ENCODE data around the gene PCDHGA9.
"Not testable (repeated sequence)": the region's sequence is repeated elsewhere in the genome, so short reads cannot be mapped to it uniquely, and the experiment has no call there.

Gene PCDHGA9

DNA sequence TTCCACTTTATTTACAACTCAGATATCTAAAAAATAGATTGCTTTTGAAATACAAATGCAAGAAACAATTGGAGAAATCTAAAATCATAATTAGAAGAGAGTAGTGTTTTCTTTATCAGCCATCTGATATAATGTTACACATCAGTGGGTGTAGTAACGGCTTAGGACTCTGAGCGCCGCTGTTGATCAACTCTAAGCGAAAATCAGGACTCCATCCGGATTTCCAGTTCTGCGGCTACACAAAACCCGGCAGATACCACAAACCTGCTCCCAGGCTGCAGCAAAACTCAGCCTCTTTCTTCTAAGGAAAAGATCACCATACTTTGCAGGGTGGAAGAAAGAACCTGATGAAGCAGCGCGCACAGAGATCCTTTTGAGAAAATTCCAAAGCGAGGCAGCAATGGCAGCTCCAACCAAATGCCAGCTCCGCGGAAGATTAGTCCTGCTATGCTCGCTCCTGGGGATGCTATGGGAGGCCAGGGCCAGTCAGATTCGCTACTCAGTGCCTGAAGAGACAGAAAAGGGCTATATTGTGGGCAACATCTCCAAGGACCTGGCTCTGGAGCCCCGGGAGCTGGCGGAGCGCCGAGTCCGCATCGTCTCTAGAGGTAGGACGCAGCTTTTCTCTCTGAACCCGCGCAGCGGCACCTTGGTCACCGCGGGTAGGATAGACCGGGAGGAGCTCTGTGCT is at the start of gene PCDHGA9:
TSS of gene PCDHGA9 (plus strand) at position 226 of the 691 bp plus-strand sequence. CDS start at position 401, 175 bp downstream.
- peak in 1 of 14 donors; percentile 2 for DNase-seq

DNA sequence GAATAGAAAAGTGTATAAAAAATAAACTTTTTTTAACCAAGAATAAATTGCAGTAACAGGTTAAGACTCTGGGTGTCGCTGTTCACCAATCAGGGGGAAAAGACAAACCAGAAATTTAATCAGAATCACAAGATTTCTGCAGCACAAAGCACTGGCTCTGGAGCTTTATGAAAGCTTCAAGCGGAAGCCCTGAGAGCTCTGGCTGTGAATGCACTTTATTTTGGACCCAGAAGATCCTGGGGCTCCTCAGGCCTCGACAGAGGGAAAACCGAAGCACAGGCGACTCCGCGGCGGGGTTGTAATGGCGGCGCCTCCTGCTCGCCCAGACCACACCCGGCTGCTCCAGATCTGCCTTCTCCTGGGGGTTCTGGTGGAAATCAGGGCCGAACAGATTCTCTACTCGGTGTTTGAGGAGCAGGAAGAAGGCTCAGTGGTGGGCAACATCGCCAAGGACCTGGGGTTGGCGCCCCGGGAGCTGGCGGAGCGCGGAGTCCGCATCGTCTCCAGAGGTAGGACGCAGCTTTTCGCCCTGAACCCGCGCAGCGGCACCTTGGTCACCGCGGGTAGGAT is 47.6 kb upstream of the PCDHGA9 start, which contains the start of gene PCDHGA4:
TSS of gene PCDHGA4 (plus strand) at position 122 of the 570 bp plus-strand sequence. CDS start at position 209, 87 bp downstream.
- DNase-seq = no peak

DNA sequence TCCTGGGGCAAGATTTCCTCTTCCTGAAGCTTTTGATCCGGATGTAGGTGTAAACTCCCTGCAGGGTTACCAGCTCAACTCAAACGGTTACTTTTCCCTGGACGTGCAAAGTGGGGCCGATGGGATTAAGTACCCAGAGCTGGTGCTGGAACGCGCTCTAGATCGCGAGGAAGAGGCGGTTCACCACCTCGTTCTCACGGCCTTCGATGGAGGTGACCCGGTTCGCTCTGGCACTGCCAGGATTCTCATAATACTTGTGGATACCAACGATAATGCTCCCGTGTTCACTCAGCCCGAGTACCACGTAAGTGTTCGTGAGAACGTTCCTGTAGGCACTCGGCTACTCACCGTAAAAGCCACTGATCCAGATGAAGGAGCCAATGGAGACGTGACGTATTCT is 46.9 kb upstream of the PCDHGA9 start:
- no peak for DNase-seq

DNA sequence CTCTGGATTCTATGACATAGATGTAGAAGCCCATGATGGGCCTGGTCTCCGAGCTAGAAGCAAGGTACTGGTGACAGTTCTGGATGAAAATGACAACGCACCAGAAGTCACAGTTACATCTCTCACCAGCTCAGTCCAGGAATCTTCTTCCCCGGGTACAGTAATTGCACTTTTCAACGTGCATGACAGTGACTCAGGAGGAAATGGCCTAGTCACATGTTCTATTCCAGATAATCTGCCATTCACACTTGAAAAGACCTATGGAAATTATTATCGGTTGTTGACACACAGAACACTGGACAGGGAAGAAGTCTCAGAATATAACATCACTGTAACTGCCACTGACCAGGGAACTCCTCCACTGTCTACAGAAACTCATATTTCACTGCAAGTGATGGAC is 46.4 kb upstream of the PCDHGA9 start:
- no peak for DNase-seq

DNA sequence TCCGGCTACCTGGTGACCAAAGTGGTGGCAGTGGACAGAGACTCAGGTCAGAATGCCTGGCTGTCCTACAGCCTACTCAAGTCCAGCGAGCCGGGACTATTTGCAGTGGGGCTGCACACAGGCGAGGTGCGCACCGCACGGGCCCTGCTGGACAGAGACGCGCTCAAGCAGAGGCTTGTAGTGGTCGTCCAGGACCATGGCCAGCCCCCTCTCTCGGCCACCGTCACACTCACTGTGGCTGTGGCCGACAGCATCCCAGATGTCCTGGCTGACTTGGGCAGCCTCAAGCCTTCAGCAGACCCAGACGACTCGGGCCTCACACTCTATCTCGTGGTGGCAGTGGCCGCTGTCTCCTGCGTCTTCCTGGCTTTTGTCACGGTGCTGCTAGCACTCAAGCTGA is 45.6 kb upstream of the PCDHGA9 start:
- DNase-seq = no peak

DNA sequence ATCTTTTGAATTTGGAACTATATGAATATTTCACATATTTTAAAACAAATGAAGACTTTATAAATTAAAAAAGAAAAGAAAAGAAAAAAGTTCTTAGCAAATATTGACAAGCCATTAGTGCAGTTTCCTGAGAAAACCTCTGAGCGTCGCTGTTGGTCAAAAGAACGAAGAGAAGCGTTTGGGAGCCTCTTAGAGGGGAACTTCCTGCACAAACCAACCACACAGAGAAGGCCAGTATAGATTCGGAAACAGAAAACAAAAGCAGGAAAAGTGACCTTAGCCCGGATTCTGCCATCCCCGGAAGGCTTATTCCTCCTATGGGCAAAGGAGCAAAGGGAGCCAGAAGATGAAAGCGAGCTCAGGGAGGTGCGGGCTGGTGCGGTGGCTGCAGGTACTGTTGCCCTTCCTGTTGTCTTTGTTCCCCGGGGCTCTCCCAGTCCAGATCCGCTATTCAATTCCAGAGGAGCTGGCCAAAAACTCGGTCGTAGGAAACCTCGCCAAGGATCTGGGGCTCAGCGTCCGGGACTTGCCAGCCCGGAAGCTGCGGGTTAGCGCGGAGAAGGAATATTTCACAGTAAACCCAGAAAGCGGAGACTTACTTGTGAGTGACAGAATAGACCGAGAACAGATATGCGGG is 42.7 kb upstream of the PCDHGA9 start, which contains the start of gene PCDHGB2:
TSS of gene PCDHGB2 (plus strand) at position 205 of the 637 bp plus-strand sequence. CDS start at position 347, 142 bp downstream.
- DNase-seq = no peak

DNA sequence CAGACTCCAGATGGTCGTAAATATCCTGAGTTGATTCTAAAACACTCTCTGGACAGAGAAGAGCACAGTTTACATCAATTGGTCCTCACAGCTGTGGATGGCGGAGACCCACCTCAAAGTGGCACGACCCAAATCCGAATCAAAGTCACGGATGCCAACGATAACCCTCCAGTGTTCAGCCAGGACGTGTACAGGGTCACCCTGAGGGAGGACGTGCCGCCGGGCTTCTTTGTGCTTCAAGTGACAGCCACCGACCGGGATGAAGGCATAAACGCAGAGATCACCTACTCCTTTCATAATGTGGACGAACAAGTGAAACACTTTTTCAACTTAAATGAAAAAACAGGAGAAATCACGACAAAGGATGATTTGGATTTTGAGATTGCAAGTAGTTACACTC is 41.9 kb upstream of the PCDHGA9 start:
- no peak for DNase-seq

DNA sequence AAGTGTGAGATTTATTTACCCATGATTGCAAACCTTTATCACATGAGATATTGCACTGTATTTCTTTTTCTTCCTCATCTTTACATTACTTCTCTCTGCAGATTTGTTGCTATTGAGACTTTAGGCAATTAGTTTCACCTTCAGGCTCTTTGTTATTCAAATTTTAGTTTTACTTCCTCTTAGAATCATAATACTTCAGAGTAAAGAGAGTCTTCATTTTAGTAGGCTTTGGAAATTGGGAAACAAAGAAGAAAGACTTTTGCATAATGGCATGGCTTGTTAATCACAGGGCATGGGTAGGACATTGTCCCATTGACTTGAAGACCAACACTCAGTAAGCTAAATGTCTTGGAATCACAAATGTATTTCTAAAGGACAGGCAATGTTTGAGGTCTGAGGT is 39.9 kb upstream of the PCDHGA9 start:
- no peak for DNase-seq

DNA sequence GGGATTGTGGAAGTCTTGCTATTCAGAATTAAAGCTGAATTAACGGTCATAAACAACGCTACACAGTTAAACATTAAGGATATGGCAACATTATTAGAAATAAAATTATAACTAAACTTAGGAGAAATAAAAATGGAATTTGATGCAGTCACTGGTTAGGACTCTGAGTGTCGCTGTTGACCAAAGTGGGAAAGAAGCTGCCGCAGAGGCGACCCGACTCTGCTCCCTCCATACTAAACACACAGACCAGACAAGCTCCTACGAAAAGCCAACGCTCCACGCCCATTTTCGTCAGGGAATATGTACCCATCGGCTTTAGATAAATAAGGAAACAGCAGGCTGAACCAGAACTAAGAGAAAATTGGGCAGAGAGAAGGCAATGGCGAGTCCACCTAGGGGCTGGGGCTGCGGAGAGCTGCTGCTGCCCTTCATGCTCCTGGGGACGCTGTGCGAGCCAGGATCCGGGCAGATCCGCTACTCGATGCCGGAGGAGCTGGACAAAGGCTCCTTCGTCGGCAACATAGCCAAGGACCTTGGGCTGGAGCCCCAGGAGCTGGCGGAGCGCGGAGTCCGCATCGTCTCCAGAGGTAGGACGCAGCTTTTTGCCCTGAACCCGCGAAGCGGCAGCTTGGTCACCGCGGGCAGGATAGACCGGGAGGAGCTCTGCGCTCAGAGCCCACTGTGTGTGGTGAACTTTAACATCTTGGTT is 38.5 kb upstream of the PCDHGA9 start, which contains the start of gene PCDHGA5:
TSS of gene PCDHGA5 (plus strand) at position 211 of the 709 bp plus-strand sequence. CDS start at position 380, 169 bp downstream.
- no peak for DNase-seq

DNA sequence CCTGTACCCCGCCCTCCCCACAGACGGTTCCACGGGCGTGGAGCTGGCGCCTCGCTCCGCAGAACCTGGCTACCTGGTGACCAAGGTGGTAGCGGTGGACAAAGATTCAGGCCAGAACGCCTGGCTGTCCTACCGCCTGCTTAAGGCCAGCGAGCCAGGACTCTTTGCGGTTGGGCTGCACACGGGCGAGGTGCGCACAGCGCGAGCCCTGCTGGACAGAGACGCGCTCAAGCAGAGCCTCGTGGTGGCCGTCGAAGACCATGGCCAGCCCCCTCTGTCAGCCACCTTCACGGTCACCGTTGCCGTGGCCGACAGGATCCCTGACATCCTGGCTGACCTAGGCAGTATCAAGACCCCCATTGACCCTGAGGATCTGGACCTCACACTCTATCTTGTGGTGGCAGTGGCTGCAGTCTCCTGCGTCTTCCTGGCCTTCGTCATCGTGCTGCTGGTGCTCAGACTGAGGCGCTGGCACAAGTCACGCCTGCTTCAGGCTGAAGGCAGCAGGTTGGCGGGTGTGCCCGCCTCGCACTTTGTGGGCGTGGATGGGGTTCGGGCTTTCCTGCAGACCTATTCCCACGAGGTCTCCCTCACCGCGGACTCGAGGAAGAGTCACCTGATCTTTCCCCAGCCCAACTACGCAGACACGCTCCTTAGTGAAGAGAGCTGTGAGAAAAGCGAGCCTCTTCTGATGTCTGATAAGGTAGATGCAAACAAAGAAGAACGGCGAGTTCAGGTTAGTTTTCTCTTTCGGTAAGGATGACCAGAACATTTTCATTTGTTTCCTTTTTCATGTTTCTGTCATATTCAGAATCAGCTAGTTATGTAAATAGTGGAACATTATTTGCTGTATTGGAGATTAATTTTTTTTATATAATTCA is 36.3 kb upstream of the PCDHGA9 start:
- DNase-seq = no peak

DNA sequence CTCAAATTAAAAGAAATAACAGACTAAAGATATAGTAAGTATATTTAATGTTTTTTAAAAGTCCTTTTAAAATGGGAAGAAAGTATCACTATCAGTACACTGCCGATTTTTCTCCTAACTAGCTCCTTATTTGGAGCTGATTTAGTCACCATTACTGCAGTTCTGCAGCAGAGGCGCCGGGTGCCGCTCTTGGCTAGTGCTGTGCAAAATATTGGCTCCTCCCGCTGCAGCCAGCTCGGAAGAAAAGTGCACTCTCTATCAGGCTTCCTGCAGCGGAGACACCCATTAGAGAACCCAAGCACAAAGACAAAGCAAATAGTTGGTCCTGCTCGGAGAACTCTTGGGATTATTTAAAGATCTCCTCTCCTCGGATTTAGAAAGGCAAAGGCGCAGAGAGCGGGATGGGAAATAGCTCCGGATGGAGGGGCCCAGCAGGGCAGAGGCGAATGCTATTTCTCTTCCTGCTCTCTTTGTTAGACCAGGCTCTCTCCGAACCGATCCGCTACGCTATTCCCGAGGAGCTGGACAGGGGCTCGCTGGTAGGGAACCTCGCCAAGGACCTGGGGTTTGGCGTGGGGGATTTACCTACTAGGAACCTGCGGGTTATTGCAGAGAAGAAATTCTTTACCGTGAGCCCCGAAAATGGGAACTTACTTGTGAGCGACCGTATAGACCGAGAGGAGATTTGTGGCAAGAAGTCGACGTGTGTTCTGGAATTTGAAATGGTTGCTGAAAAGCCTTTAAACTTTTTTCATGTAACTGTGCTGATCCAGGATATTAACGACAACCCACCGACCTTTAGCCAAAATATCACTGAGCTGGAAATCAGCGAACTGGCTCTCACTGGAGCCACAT is 32.4 kb upstream of the PCDHGA9 start, which contains the start of gene PCDHGB3:
TSS of gene PCDHGB3 (plus strand) at position 249 of the 855 bp plus-strand sequence. CDS start at position 402, 153 bp downstream.
- no peak for DNase-seq

DNA sequence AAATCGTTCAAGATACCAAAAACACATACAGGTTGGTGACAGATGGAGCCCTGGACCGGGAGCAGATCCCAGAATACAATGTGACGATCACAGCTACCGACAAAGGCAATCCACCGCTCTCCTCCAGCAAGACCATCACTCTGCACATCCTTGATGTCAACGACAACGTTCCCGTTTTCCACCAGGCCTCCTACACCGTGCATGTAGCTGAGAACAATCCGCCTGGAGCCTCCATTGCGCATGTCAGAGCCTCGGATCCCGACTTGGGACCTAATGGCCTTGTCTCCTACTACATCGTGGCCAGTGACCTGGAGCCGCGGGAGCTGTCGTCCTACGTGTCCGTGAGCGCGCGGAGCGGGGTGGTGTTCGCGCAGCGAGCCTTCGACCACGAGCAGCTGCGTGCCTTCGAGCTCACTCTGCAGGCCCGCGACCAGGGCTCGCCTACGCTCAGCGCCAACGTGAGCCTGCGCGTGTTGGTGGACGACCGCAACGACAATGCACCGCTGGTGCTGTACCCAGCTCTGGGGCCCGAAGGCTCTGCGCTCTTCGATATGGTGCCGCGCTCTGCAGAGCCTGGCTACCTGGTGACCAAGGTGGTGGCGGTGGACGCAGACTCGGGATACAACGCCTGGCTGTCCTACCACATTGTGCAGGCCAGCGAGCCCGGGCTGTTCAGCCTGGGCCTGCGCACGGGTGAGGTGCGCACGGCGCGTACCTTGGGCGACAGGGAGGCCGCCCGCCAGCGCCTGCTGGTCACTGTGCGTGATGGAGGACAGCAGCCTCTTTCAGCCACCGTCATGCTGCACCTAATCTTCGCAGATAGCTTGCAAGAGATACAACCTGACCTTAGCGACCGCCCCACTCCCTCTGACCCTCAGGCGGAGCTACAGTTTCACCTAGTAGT is 30.8 kb upstream of the PCDHGA9 start:
- DNase-seq = no peak

DNA sequence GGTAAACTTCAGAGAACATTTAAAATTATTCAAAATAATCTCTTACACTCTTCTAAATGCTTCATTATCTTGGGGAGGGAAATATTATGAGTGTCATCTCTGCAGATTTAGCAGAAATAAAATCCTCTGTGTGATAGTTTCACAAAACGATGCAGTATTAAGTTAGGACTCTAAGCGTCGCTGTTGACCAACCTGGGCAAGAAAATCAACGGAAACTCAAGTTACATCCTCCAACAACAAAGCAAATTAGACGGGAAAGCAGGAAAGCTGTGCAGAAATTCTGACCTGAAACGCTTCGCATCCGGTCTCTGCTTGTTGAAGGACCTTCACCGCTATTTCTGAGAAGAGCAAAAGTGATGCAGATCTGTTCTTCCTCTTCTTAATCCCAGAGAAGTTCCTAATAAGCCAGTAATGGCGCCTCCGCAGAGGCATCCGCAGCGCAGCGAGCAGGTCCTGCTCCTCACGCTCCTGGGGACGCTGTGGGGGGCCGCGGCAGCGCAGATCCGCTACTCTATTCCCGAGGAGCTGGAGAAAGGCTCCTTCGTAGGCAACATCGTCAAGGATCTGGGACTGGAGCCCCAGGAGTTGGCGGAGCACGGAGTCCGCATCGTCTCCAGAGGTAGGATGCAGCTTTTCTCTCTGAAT is 28.8 kb upstream of the PCDHGA9 start, which contains the start of gene PCDHGA6:
TSS of gene PCDHGA6 (plus strand) at position 219 of the 645 bp plus-strand sequence. CDS start at position 412, 193 bp downstream.
- no peak for DNase-seq

DNA sequence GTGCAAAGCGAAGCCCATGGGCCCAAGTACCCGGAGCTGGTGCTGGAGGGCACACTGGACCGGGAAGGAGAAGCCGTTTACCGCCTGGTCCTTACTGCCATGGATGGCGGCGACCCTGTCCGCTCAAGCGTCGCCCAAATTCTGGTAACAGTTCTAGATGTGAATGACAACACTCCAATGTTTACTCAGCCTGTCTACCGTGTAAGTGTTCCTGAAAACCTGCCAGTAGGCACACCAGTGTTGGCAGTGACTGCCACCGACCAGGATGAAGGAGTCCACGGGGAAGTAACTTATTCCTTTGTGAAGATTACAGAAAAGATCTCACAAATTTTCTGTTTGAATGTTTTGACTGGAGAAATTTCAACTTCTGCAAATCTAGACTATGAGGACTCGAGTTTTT is 28.0 kb upstream of the PCDHGA9 start:
- DNase-seq = no peak

DNA sequence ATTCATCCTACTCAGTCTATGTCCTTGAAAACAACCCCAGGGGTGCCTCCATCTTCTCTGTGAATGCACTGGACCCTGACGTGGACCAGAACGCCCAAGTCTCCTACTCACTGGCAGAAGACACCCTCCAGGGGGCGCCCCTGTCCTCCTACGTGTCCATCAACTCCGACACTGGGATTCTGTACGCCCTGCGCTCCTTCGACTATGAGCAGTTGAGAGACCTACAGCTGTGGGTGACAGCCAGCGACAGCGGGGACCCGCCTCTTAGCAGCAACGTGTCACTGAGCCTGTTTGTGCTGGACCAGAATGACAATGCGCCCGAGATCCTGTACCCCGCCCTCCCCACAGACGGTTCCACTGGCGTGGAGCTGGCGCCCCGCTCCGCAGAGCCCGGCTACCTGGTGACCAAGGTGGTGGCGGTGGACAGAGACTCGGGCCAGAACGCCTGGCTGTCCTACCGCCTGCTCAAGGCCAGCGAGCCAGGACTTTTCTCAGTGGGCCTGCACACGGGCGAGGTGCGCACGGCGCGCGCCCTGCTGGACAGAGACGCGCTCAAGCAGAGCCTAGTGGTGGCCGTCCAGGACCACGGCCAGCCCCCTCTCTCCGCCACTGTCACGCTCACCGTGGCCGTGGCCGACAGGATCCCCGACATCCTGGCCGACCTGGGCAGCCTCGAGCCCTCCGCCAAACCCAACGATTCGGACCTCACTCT is 27.0 kb upstream of the PCDHGA9 start:
- DNase-seq = not testable (repeated sequence)

DNA sequence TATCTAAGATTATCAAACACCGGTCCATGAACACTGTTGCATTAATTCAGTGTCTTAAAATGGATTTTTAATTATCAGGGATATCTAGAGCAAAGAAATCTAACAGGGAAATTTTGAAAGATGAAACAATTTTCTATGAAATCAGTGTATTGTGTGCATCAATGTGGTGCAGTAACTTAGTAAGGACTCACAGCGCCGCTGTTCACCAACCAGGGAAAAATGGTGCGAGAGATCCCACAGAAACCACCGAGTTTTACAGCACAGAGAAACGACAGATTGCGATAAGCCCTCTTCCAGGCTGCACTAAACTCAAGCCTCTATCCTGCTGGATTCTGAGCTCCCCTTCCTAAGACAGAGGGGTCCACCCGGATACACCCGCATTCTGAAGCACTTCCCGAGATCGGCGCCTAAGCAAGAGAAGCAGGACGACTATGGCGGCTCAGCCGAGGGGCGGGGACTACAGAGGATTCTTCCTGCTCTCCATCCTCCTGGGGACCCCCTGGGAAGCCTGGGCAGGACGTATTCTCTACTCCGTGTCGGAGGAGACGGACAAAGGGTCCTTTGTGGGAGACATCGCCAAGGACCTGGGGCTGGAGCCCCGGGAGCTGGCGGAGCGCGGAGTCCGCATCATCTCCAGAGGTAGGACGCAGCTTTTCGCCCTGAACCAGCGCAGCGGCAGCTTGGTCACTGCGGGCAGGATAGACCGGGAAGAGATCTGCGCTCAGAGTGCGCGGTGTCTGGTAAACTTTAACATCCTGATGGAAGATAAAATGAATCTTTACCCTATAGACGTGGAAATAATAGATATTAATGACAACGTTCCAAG is 19.9 kb upstream of the PCDHGA9 start, which contains the start of gene PCDHGA7:
TSS of gene PCDHGA7 (plus strand) at position 274 of the 826 bp plus-strand sequence. CDS start at position 432, 158 bp downstream.
- no peak for DNase-seq

DNA sequence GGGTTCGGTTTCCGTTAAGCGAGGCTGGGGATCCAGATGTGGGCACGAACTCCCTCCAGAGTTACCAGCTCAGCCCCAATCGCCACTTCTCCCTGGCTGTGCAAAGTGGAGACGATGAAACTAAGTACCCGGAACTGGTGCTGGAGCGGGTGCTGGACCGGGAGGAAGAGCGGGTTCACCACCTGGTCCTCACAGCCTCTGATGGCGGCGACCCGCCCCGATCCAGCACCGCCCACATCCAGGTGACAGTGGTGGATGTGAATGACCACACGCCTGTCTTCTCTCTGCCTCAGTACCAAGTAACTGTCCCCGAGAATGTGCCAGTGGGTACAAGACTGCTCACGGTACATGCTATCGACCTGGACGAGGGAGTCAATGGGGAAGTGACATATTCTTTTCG is 19.2 kb upstream of the PCDHGA9 start:
- DNase-seq = no peak
